Stimulated activated naive B cell treated with anti-CD40 and anti-IgM and Interleukin-4, amounts not matched to agents 10 μg/mL and 1 μg/mL and 100 μg/mL, for 72 hours (primary cell): ENCODE data around the gene LEP.
"Not testable (repeated sequence)": the region's sequence is repeated elsewhere in the genome, so short reads cannot be mapped to it uniquely, and the experiment has no call there.

Experiments
- ATAC-seq, 2 donors: fragments of 150-1000 bp; cut with Tn5 transposase; replicated peaks; 2 replicates each; pipeline ENCODE4 v1.10.0; 2021; ENCODE audit warnings: moderate library complexity in 1 of 2
- DNase-seq: peaks from one replicate; pipeline ENCODE4 v3.0.0; 2021
- H3K27ac Mint-ChIP-seq: one replicate; pipeline ENCODE4 v1.8.0; 2022; ENCODE audit warnings: mild to moderate bottlenecking, mixed read lengths
- H3K27me3 Mint-ChIP-seq, 2 donors: one replicate each; pipeline ENCODE4 v1.8.0; 2022; ENCODE audit warnings: mixed read lengths in 2 of 2
- H3K36me3 Mint-ChIP-seq, 2 donors: one replicate each; pipeline ENCODE4 v1.8.0; 2022; ENCODE audit warnings: mixed read lengths in 2 of 2, mild to moderate bottlenecking in 1 of 2
- H3K4me1 Mint-ChIP-seq, 2 donors: one replicate each; pipeline ENCODE4 v1.8.0; 2022; ENCODE audit warnings: mixed read lengths in 2 of 2, mild to moderate bottlenecking in 1 of 2
- H3K4me3 Mint-ChIP-seq, 2 donors: one replicate each; pipeline ENCODE4 v1.8.0; 2022; ENCODE audit warnings: mild to moderate bottlenecking in 2 of 2, mixed read lengths in 2 of 2, moderate library complexity in 1 of 2
- H3K9me3 Mint-ChIP-seq, 2 donors: one replicate each; pipeline ENCODE4 v1.8.0; 2022; ENCODE audit warnings: mixed read lengths in 2 of 2, mild to moderate bottlenecking in 1 of 2

Gene LEP

GRCh38 chr7:128281605-128282380 lies 40.7 kb downstream of the LEP start:
- Mint-ChIP-seq H3K27me3 (no peaks in the 10 kb centered on the region), H3K4me1 (no peaks in the 10 kb centered on the region), H3K9me3 (peaks cover 15 to 20% of the 10 kb centered on the region in 2 donors), H3K27ac (no peak overlapping the region), H3K4me3 (no peak overlapping the region), H3K36me3 (peaks cover 43 to 57% of the 10 kb centered on the region in 2 donors)
- ATAC-seq (no peak), DNase-seq (no peak)

GRCh38 chr7:128284102-128284501 lies 43.0 kb downstream of the LEP start:
- Mint-ChIP-seq H3K4me1 (no peaks in the 10 kb centered on the region), H3K36me3 (peaks cover 36 to 60% of the 10 kb centered on the region in 2 donors), H3K27me3 (no peaks in the 10 kb centered on the region), H3K9me3 (peaks cover 14 to 15% of the 10 kb centered on the region in 2 donors), H3K4me3 (no peak overlapping the region), H3K27ac (no peak overlapping the region)
- DNase-seq, result no peak
- ATAC-seq, result no peak

GRCh38 chr7:128287556-128287955 lies 46.5 kb downstream of the LEP start:
- Mint-ChIP-seq H3K9me3 (peaks cover 0 to 3% of the 10 kb centered on the region in 2 donors), H3K4me1 (no peaks in the 10 kb centered on the region), H3K4me3 (no peak overlapping the region), H3K27me3 (no peaks in the 10 kb centered on the region), H3K27ac (no peak overlapping the region), H3K36me3 (peaks cover 27 to 59% of the 10 kb centered on the region in 2 donors)
- ATAC-seq, result no peak
- no peak for DNase-seq

GRCh38 chr7:128298004-128298403 lies 56.9 kb downstream of the LEP start:
- not testable (repeated sequence) for DNase-seq, H3K4me3 Mint-ChIP-seq, H3K4me1 Mint-ChIP-seq, ATAC-seq, H3K27me3 Mint-ChIP-seq, H3K9me3 Mint-ChIP-seq
- Mint-ChIP-seq H3K27ac (peak overlapping the region; percentile 5), H3K36me3 (peaks cover 20 to 29% of the 10 kb centered on the region in 2 donors)

GRCh38 chr7:128299109-128299607 lies 58.1 kb downstream of the LEP start:
- no peak overlapping the region for H3K27ac Mint-ChIP-seq
- H3K27me3 Mint-ChIP-seq, result no peaks in the 10 kb centered on the region
- DNase-seq, result no peak
- no peak overlapping the region for H3K4me3 Mint-ChIP-seq
- H3K4me1 Mint-ChIP-seq, result peaks cover 2 to 12% of the 10 kb centered on the region in 2 donors
- H3K9me3 Mint-ChIP-seq, result peaks cover 0 to 2% of the 10 kb centered on the region in 2 donors
- H3K36me3 Mint-ChIP-seq, result peaks cover 27 to 32% of the 10 kb centered on the region in 2 donors
- ATAC-seq, result no peak

- H3K4me1 Mint-ChIP-seq, result peaks cover 2 to 12% of the 10 kb centered on the region in 2 donors
- peaks cover 0 to 2% of the 10 kb centered on the region in 2 donors for H3K9me3 Mint-ChIP-seq
- no peak overlapping the region for H3K27ac Mint-ChIP-seq
- H3K27me3 Mint-ChIP-seq, result no peaks in the 10 kb centered on the region
- peaks cover 36 to 51% of the 10 kb centered on the region in 2 donors for H3K36me3 Mint-ChIP-seq
- DNase-seq (no peak), ATAC-seq (no peak)
- no peak overlapping the region for H3K4me3 Mint-ChIP-seq
Observed at GRCh38 chr7:128302139-128302538, 61.1 kb downstream of the LEP start.

- DNase-seq, result no peak
- peak in 1 of 2 donors; percentile 83 for ATAC-seq
- Mint-ChIP-seq H3K36me3 (peaks cover 36 to 54% of the 10 kb centered on the region in 2 donors), H3K4me1 (peaks cover 1 to 10% of the 10 kb centered on the region in 2 donors), H3K27me3 (no peaks in the 10 kb centered on the region), H3K27ac (no peak overlapping the region), H3K4me3 (no peak overlapping the region), H3K9me3 (peaks cover 0 to 1% of the 10 kb centered on the region in 2 donors)
Observed at GRCh38 chr7:128303133-128303532, 62.1 kb downstream of the LEP start.

- H3K4me1 Mint-ChIP-seq, result peaks cover 0 to 7% of the 10 kb centered on the region in 2 donors
- peak overlapping the region; percentile 14 for H3K27ac Mint-ChIP-seq
- ATAC-seq (peak; percentile 42 to 89), DNase-seq (no peak)
- H3K27me3 Mint-ChIP-seq, result no peaks in the 10 kb centered on the region
- H3K36me3 Mint-ChIP-seq, result peaks cover 38 to 57% of the 10 kb centered on the region in 2 donors
- peak overlapping the region in 1 of 2 donors; percentile 57 for H3K4me3 Mint-ChIP-seq
- H3K9me3 Mint-ChIP-seq, result no peaks in the 10 kb centered on the region
Observed at GRCh38 chr7:128303643-128304042, 62.6 kb downstream of the LEP start.

- no peak overlapping the region for H3K27ac Mint-ChIP-seq
- DNase-seq (no peak), ATAC-seq (no peak)
- H3K27me3 Mint-ChIP-seq, result no peaks in the 10 kb centered on the region
- no peak overlapping the region for H3K4me3 Mint-ChIP-seq
- H3K9me3 Mint-ChIP-seq, result no peaks in the 10 kb centered on the region
- H3K4me1 Mint-ChIP-seq, result peaks cover 0 to 7% of the 10 kb centered on the region in 2 donors
- H3K36me3 Mint-ChIP-seq, result peaks cover 41 to 61% of the 10 kb centered on the region in 2 donors
Observed at GRCh38 chr7:128304212-128304611, 63.1 kb downstream of the LEP start.

- H3K36me3 Mint-ChIP-seq, result peaks cover 38 to 65% of the 10 kb centered on the region in 2 donors
- no peaks in the 10 kb centered on the region for H3K27me3 Mint-ChIP-seq
- H3K9me3 Mint-ChIP-seq, result no peaks in the 10 kb centered on the region
- H3K4me1 Mint-ChIP-seq, result peaks cover 0 to 7% of the 10 kb centered on the region in 2 donors
- no peak overlapping the region for H3K27ac Mint-ChIP-seq
- ATAC-seq (no peak), DNase-seq (no peak)
- H3K4me3 Mint-ChIP-seq, result no peak overlapping the region
Observed at GRCh38 chr7:128307061-128307460, 66.0 kb downstream of the LEP start.
